SK-N-SH treated with all-trans-retinoic acid at 6 μM for 48 hours (cell line): ENCODE results near the gene CSK.

Experiments used
- ARNTL ChIP-seq: fragments of 450-650 bp; formaldehyde crosslinking; IDR thresholded peaks from 2 replicates; pipeline ENCODE4 v1.5.0; 2020; ENCODE audit warnings: low read depth, mild to moderate bottlenecking, moderate library complexity, borderline replicate concordance
- GLIS3 ChIP-seq: fragments of 250-450 bp; sonication (Bioruptor Pico); IDR thresholded peaks from 2 replicates; pipeline ENCODE4 v1.5.0; 2020; ENCODE audit warnings: mild to moderate bottlenecking, moderate library complexity
- OSR1 ChIP-seq: fragments of 250-450 bp; sonication (Bioruptor Pico); IDR thresholded peaks from 2 replicates; pipeline ENCODE4 v1.8.0; 2022; ENCODE audit warnings: moderate library complexity, mild to moderate bottlenecking, inconsistent platforms
- PPARA ChIP-seq: fragments of 250-450 bp; sonication (Bioruptor Pico); IDR thresholded peaks from 2 replicates; pipeline ENCODE4 v1.5.0; 2020; ENCODE audit warnings: mild to moderate bottlenecking, borderline replicate concordance
- RARB ChIP-seq: fragments of 250-450 bp; sonication (Bioruptor Pico); IDR thresholded peaks from 2 replicates; pipeline ENCODE4 v1.8.0; 2021; ENCODE audit warnings: mild to moderate bottlenecking, moderate library complexity
- ZC3H10 ChIP-seq: fragments of 250-450 bp; sonication (Bioruptor Pico); IDR thresholded peaks from 2 replicates; pipeline ENCODE4 v1.5.1; 2021; ENCODE audit warnings: mild to moderate bottlenecking, moderate library complexity
- ZFP3 ChIP-seq: fragments of 250-450 bp; sonication (Bioruptor Pico); IDR thresholded peaks from 2 replicates; pipeline ENCODE4 v1.5.0; 2020; ENCODE audit warnings: mild to moderate bottlenecking, moderate library complexity
- ZNF565 ChIP-seq: fragments of 450-650 bp; formaldehyde crosslinking; conservative IDR thresholded peaks from 2 replicates; pipeline ENCODE4 v1.5.0; 2020; ENCODE audit warnings: low read depth, mild to moderate bottlenecking, moderate library complexity
- ZNF8 ChIP-seq: fragments of 450-650 bp; formaldehyde crosslinking; IDR thresholded peaks from 2 replicates; pipeline ENCODE4 v1.5.0; 2020; ENCODE audit warnings: mild to moderate bottlenecking, moderate library complexity
- TF ChIP-seq, protein P1 (sequence below): fragments of 250-450 bp; sonication (Bioruptor Pico); IDR thresholded peaks from 2 replicates; pipeline ENCODE4 v1.5.0; 2020; ENCODE audit warnings: mild to moderate bottlenecking, moderate library complexity
- TF ChIP-seq, protein P2 (sequence below): fragments of 250-450 bp; sonication (Bioruptor Pico); IDR thresholded peaks from 2 replicates; pipeline ENCODE4 v1.8.0; 2021; ENCODE audit warnings: low read depth, mild to moderate bottlenecking, moderate library complexity, borderline replicate concordance
- TF ChIP-seq, protein P3 (sequence below): fragments of 250-450 bp; sonication (Bioruptor Pico); IDR thresholded peaks from 2 replicates; pipeline ENCODE4 v1.8.0; 2020; ENCODE audit warnings: mild to moderate bottlenecking, moderate library complexity, borderline replicate concordance

DNA sequence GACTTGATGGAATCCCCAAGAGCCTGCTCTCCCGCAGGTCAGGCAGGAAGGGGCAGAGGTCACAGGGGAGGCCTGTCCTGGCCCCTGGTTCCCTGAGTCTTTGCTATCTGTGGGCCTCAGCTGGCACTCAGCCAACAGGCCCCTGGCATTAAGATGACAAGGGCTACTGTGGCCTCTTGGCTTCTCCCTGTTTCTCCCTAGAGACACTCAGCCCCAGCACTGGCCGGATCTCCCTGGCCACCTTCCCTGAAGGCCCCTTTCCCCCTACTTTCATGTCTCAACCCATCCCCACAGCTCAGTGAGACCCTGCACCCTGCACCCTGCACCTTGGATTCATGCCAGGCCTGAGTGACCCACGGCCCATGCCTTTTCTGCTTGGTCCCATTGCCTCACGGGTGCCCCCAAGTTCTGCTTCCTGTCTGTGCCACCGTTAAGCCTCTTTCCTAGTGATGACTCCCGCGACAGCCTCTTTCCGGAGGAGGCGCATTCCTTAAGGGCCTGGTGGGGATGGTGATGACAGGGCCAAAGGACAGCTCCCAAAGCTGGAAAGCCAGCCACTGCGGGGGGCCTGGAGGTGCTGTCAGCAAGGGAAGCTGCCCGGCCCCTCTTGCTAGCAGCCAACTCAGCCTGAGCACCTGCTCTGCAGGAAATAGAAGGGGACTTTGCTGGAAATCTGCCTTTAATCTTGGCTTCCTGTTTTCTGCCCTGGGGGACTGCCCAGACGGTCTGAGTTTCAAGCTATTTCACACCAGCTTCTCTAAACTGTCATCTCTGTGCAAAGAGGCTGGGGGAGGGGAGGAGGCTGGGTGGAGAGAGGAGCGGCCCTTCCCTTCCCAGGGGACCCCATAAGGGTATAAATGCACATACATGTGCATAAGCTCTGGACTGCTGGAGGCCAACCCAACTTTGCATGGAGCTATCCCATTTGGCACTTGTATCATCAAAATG lies 4.8 kb upstream of the CSK start:
- TF ChIP-seq, protein P1, sequence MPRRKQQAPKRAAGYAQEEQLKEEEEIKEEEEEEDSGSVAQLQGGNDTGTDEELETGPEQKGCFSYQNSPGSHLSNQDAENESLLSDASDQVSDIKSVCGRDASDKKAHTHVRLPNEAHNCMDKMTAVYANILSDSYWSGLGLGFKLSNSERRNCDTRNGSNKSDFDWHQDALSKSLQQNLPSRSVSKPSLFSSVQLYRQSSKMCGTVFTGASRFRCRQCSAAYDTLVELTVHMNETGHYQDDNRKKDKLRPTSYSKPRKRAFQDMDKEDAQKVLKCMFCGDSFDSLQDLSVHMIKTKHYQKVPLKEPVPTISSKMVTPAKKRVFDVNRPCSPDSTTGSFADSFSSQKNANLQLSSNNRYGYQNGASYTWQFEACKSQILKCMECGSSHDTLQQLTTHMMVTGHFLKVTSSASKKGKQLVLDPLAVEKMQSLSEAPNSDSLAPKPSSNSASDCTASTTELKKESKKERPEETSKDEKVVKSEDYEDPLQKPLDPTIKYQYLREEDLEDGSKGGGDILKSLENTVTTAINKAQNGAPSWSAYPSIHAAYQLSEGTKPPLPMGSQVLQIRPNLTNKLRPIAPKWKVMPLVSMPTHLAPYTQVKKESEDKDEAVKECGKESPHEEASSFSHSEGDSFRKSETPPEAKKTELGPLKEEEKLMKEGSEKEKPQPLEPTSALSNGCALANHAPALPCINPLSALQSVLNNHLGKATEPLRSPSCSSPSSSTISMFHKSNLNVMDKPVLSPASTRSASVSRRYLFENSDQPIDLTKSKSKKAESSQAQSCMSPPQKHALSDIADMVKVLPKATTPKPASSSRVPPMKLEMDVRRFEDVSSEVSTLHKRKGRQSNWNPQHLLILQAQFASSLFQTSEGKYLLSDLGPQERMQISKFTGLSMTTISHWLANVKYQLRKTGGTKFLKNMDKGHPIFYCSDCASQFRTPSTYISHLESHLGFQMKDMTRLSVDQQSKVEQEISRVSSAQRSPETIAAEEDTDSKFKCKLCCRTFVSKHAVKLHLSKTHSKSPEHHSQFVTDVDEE (CRISPR knock-in tag), result no peak
- TF ChIP-seq OSR1 (CRISPR knock-in tag), result no peak
- TF ChIP-seq, protein P2, sequence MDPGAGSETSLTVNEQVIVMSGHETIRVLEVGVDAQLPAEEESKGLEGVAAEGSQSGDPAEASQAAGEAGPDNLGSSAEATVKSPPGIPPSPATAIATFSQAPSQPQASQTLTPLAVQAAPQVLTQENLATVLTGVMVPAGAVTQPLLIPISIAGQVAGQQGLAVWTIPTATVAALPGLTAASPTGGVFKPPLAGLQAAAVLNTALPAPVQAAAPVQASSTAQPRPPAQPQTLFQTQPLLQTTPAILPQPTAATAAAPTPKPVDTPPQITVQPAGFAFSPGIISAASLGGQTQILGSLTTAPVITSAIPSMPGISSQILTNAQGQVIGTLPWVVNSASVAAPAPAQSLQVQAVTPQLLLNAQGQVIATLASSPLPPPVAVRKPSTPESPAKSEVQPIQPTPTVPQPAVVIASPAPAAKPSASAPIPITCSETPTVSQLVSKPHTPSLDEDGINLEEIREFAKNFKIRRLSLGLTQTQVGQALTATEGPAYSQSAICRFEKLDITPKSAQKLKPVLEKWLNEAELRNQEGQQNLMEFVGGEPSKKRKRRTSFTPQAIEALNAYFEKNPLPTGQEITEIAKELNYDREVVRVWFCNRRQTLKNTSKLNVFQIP, result no peak
- TF ChIP-seq, protein P3, sequence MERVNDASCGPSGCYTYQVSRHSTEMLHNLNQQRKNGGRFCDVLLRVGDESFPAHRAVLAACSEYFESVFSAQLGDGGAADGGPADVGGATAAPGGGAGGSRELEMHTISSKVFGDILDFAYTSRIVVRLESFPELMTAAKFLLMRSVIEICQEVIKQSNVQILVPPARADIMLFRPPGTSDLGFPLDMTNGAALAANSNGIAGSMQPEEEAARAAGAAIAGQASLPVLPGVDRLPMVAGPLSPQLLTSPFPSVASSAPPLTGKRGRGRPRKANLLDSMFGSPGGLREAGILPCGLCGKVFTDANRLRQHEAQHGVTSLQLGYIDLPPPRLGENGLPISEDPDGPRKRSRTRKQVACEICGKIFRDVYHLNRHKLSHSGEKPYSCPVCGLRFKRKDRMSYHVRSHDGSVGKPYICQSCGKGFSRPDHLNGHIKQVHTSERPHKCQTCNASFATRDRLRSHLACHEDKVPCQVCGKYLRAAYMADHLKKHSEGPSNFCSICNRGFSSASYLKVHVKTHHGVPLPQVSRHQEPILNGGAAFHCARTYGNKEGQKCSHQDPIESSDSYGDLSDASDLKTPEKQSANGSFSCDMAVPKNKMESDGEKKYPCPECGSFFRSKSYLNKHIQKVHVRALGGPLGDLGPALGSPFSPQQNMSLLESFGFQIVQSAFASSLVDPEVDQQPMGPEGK, result no peak
- TF ChIP-seq GLIS3 (CRISPR knock-in tag), result no peak
- no peak for TF ChIP-seq RARB
- TF ChIP-seq ARNTL (CRISPR knock-in tag), result no peak
- TF ChIP-seq ZNF8, result no peak
- TF ChIP-seq PPARA (CRISPR knock-in tag), result no peak
- TF ChIP-seq ZFP3 (CRISPR knock-in tag), result no peak
- TF ChIP-seq ZNF565 (CRISPR knock-in tag), result no peak
- no peak for TF ChIP-seq ZC3H10 (CRISPR knock-in tag)
